GM12891 (cell line): ENCODE results near the gene MON2. TPM values are rescaled to one million over a fixed set of nuclear protein-coding genes. Genes with fewer than 3 reads are reported as not detected.

Experiments
- DNase-seq: peaks from one replicate; pipeline ENCODE4 v3.0.0; 2011; ENCODE audit warnings: low spot score; ENCODE audit not compliant: insufficient read length
- FAIRE-seq: peaks from 2 replicates; lab custom pipeline; 2011; peaks lifted over from hg19 to GRCh38; lab: Jason Lieb, UNC
- PAX5 ChIP-seq: IDR thresholded peaks from 2 replicates; pipeline ENCODE4 v1.6.1; 2011; ENCODE audit warnings: low read length, moderate library complexity, mild to moderate bottlenecking; ENCODE audit not compliant: insufficient read depth, severe bottlenecking
- POLR2A ChIP-seq: IDR thresholded peaks from 2 replicates; pipeline ENCODE4 v1.6.1; 2011; ENCODE audit warnings: low read depth, low read length, control low read depth
- POLR2AphosphoS5 ChIP-seq: IDR thresholded peaks from 2 replicates; pipeline ENCODE4 v1.6.1; 2011; ENCODE audit warnings: low read depth, low read length, control low read depth
- POU2F2 ChIP-seq: IDR thresholded peaks from 2 replicates; pipeline ENCODE4 v1.6.1; 2011; ENCODE audit warnings: low read depth, mild to moderate bottlenecking, control low read depth, low read length, moderate library complexity
- SPI1 ChIP-seq: IDR thresholded peaks from 2 replicates; pipeline ENCODE4 v1.6.1; 2011; ENCODE audit warnings: low read depth, low read length, control low read depth
- TAF1 ChIP-seq: IDR thresholded peaks from 2 replicates; pipeline ENCODE4 v1.6.1; 2011; ENCODE audit warnings: low read depth, low read length, control low read depth
- polyA plus RNA-seq: library from polyadenylated mRNA; unstranded; fragments of >200 nt; gene quantifications from one replicate; pipeline ENCODE4 v1.2.1, GENCODE V29; 2012; ENCODE audit warnings: low read depth, missing spikeins, inconsistent platforms; ENCODE audit not compliant: missing spikeins

The MON2 gene, protein sequence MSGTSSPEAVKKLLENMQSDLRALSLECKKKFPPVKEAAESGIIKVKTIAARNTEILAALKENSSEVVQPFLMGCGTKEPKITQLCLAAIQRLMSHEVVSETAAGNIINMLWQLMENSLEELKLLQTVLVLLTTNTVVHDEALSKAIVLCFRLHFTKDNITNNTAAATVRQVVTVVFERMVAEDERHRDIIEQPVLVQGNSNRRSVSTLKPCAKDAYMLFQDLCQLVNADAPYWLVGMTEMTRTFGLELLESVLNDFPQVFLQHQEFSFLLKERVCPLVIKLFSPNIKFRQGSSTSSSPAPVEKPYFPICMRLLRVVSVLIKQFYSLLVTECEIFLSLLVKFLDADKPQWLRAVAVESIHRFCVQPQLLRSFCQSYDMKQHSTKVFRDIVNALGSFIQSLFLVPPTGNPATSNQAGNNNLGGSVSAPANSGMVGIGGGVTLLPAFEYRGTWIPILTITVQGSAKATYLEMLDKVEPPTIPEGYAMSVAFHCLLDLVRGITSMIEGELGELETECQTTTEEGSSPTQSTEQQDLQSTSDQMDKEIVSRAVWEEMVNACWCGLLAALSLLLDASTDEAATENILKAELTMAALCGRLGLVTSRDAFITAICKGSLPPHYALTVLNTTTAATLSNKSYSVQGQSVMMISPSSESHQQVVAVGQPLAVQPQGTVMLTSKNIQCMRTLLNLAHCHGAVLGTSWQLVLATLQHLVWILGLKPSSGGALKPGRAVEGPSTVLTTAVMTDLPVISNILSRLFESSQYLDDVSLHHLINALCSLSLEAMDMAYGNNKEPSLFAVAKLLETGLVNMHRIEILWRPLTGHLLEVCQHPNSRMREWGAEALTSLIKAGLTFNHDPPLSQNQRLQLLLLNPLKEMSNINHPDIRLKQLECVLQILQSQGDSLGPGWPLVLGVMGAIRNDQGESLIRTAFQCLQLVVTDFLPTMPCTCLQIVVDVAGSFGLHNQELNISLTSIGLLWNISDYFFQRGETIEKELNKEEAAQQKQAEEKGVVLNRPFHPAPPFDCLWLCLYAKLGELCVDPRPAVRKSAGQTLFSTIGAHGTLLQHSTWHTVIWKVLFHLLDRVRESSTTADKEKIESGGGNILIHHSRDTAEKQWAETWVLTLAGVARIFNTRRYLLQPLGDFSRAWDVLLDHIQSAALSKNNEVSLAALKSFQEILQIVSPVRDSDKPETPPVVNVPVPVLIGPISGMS (N-terminal part only)
- 12.2 TPM for polyA plus RNA-seq

DNA sequence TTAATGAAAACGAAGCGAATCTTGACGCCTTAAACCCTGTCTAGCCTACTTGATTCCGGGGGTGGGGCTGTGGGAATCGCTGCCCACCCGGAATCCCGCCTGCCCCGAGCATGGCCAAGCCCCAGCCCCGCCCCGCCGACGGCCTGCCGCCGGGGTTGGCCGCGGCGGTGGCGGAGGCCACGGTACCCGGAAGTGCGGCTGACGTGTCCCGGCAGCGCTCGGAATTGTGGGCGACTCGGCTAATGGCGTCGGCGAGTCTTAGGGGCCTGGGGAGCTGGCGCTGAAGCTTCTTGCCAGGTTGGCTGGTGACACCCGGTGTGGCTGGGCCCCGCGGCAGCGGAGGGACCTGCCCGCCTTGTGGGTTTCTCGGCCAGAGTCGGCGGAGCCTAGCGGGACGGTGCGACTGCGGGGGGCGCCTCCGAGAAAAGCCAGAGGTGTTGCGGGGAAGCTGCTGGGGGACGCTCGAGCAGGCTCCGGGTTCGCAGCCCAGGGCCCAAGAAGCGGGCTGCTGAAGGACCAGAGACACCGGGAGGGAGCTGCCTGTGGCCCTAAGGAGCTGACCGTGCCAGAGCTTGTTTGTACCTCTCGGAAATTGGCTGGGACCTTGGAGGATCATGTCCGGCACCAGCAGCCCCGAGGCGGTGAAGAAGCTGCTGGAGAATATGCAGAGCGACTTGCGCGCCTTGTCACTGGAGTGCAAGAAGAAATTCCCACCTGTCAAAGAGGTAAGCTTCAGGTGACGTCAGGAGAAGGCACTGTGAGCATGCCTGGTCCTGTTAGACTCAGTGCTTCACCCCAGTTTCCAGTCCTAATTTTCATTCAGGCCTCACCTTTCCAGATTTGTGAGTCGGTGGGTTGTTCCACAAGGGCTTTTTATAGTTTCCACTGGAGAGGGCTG, at the start of gene MON2:
Gene MON2 (plus strand): TSS at position 233 of the 898 bp plus-strand sequence. CDS start 382 bp downstream, at position 615.
- DNase-seq (peak; percentile 89), FAIRE-seq (peak; percentile 98)
- TF ChIP-seq POLR2AphosphoS5 (peak; percentile 89), TAF1 (peak; percentile 92), POLR2A (peak; percentile 96), POU2F2 (peak; percentile 79), SPI1 (0 out of 2 replicates have a peak, but pooled peaks have one; percentile 3), PAX5 (no peak)

DNA sequence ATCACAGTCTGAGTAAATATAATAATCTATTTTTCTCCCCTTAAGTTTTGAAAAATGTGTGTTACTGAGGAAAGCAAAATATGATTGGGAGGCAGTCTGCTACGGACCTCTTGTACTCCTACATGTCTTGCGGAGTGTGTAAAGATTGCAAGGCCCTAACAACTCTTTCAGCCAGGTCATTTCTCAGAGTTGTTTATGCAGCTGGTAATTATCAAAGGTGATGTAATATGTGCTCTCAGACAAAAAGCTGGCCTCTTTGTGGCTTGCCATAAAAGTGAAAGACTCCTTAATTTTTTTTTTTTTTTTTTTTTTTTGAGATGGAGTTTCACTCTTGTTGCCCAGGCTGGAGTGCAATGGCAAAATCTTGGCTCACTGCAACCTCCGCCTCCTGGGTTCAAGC, 40.5 kb upstream of the MON2 start:
- no peak for FAIRE-seq
- DNase-seq: no peak
- TF ChIP-seq PAX5 (no peak), POLR2A (no peak), POLR2AphosphoS5 (no peak), SPI1 (no peak)

DNA sequence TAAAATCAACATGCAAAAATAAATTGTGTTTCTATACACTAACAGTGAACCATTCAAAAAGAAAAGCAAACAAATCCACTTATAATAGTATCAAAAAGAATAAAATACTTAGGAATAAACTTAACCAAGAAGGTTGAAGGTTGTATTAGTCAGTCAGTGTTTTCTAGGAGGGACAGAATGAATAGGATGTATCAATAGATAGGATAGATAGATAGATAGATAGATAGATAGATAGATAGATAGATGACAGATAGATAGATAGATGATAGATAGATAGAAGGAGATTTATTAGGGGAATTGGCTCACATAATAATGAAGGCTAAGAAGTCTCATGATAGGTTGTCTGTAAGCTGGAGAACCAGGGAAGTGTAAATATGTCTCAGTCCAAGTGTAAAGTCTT, 37.2 kb upstream of the MON2 start:
- TF ChIP-seq SPI1: no peak
- FAIRE-seq (no peak), DNase-seq (no peak)

DNA sequence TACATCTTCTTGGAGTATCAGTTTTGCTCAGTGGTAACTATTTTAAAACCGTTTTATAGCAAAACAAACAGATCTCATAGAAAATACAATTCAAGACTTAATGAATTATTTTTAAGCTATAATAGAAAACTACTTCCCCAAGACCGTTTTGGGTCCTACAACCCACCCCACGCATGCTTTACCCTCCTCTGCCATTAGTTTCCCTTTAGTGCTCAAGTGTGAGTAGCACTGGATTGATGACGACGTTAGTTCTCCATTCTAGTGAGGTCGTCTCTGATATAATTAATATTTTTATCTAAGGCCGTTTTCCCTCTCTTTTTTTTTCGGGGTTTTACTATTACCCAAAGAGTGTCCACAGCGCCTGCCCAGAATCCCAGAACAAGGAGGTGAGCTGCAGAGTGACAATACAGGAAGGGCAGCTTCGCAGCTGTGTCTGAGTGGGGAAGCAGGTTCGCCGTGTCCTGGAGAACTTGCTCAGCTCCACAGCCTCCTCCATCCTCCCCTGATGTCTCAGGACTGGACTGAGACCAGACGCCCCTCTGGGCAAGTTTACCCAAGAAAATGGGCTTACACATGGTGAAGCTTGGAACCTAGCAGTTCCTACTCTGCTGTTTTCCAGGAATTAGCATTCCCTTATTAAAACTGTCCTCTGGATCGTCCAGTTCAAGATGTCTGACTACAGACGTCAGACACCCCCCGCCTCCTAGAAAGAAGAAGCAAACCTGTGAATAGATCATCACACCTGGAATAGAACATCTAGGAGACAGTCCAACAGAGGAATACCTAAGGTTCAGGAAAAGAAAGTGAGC, 31.9 kb upstream of the MON2 start:
- no peak for DNase-seq
- peak; percentile 13 for FAIRE-seq
- no peak for TF ChIP-seq PAX5
- TF ChIP-seq POLR2A: no peak
- TF ChIP-seq POU2F2: no peak
- no peak for TF ChIP-seq POLR2AphosphoS5
- TF ChIP-seq SPI1: no peak
- no peak for TF ChIP-seq TAF1

DNA sequence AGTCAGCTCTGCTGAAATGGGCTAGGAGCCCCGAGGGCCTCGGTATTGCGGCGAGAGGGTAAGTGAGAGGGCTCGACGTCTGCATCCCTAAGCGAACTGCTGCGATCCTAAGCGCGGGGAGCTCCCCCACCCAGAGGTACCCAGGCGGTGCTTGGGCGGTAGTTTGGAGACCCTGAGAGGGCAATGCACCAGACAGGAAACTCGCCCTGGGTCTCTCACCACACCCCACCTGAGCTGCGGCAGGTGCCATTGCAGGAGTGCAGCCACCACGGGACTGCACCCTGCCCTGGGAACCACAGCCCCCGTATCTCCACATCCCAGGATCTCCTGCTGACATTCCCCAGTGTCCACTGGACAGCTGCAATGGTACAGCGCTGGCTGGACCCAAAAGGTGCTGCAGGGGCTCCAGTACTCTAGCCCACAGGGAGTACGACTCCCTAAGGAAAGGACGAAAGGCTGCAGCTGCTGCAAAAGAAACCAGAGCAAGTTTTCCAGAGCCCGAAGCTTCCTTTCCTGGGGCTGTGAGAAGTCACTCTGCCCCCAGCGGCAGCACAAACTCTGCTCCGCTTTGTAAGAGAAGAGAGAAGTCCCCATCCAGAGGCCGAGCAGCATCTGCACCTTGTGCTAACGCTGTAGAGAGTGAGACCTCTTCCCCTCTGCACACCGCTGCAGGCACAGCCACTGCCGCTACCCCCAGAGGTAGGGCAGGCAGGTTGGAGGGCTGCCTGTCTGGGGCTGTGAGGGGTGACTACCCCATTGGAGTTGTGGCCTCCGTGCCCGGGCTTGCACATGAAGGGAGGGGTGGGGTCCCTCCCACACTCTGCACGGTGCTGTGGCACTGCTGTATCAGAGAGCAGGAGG, 31.1 kb upstream of the MON2 start:
- peak; percentile 82 for FAIRE-seq
- no peak for TF ChIP-seq POLR2AphosphoS5
- no peak for TF ChIP-seq PAX5
- TF ChIP-seq TAF1: no peak
- 0 out of 2 replicates have a peak, but pooled peaks have one; percentile 36 for TF ChIP-seq POU2F2
- peak; percentile 41 for DNase-seq

DNA sequence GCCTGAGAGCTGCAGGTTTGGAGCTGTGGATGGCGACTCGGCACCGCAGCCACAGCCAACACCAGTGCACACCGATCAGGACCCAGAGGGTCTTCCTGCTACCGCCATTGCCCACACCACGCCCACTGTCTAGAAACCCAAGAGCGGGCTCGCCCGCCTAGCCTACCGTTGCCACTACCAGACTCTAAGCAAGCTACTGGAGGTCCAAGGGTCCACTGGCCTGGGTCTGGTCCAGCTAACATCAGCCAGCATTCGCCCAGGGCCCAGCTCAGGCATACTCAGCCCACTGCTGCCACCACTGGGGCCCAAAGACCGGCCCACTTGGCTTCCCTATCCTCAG, 30.5 kb upstream of the MON2 start:
- no peak for DNase-seq
- FAIRE-seq: no peak
- TF ChIP-seq SPI1 (no peak), TAF1 (no peak), PAX5 (no peak), POLR2A (no peak), POU2F2 (no peak), POLR2AphosphoS5 (no peak)

DNA sequence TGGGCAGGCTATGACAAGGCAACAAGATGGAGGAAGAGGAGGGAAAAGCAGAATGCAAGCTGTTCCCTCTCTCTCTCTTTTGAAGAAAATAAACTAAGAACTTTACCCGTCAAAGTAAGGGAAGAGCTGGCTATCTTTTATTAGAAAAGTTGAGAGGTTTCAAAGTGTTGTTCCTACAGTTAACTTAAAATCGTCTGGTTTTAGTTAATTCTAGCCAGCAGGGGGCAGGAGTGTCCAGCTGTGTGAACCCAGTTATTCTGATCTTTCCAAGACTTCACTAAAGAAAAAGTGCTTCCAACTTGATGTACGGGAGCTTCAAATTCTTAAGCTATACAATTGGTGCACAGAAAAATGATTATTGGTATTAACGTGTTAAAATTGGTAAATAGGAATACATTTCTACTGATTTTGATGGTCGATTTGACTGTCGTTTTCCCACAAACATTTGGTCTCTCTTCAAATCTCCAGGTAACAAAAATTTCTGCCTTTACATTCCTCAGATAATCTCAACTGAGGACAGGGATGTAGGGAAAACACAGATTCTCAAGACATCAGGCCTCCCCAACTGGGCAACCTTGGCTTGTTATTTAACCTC, 28.4 kb upstream of the MON2 start:
- FAIRE-seq: peak; percentile 76
- TF ChIP-seq PAX5: no peak
- no peak for TF ChIP-seq SPI1
- no peak for TF ChIP-seq POLR2AphosphoS5
- DNase-seq: peak; percentile 13
